Melanocyte of skin (primary cell): Measurements from ENCODE around the gene HYAL1. TPM values are rescaled to one million over a fixed set of nuclear protein-coding genes. Genes with fewer than 3 reads are reported as not detected.

Experiments used
- total RNA-seq, 2 donors: library from RNA; depleted of rRNA; stranded (reverse); fragments of >200 nt; gene quantifications; 2 replicates each; pipeline ENCODE4 v1.2.3, GENCODE V29; 2012

Gene HYAL1, protein sequence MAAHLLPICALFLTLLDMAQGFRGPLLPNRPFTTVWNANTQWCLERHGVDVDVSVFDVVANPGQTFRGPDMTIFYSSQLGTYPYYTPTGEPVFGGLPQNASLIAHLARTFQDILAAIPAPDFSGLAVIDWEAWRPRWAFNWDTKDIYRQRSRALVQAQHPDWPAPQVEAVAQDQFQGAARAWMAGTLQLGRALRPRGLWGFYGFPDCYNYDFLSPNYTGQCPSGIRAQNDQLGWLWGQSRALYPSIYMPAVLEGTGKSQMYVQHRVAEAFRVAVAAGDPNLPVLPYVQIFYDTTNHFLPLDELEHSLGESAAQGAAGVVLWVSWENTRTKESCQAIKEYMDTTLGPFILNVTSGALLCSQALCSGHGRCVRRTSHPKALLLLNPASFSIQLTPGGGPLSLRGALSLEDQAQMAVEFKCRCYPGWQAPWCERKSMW
- total RNA-seq = 1 to 10 TPM in 1 of 2 donors, under 1 TPM in 1; 0.67 to 1.4 TPM

DNA sequence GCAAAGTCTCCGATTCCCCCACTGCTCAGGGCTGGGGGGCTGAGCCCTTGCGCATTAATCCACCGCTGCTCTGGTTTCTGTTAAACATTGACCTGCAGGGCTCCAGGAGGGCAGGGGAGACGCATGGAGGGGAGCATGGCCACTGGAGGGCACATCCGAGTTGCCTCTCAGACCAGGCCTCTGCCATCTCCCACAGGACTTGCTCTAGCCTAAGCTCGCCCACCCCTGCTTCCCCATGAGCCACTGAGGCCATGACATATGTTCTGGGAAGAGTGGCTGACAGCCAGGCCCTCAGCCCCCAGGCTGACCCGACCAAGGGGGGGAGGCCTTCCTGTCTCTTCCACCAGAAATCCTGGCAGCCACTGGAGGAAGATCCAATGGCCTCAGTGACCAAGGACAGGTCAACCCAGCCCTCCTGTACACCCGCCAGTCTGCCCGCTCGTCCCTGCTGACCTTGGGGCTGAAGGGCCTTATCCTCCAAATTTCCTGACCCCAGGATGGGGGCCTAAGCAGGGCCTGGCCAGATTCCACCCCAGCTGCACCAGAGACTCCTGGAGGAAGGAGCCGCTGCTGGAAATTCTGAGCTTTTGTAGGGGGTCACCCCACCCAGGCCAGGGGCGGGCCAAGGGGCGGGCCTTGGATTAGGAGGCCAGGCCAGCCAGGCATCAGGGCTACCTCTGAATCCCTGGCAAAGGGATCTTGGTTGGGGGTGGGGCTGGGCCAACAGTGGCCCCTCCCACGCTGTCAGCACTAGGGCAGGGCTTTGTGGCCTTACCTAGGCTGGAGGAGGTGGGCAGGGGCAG lies at the start of gene HYAL1:
TSS of gene HYAL1 (minus strand) at position 562 of the 803 bp plus-strand sequence. CDS start 618 bp downstream, outside the sequence.

GRCh38 chr3:50350527-50351322 lies 47.4 kb upstream of the HYAL1 start, which contains the start of the genes CYB561D2 and NPRL2:
Gene CYB561D2 (plus strand): TSS chr3:50350862. CDS start chr3:50351434, 572 bp downstream.
Gene NPRL2 (minus strand): TSS chr3:50350775. CDS start chr3:50350652, 123 bp downstream.

DNA sequence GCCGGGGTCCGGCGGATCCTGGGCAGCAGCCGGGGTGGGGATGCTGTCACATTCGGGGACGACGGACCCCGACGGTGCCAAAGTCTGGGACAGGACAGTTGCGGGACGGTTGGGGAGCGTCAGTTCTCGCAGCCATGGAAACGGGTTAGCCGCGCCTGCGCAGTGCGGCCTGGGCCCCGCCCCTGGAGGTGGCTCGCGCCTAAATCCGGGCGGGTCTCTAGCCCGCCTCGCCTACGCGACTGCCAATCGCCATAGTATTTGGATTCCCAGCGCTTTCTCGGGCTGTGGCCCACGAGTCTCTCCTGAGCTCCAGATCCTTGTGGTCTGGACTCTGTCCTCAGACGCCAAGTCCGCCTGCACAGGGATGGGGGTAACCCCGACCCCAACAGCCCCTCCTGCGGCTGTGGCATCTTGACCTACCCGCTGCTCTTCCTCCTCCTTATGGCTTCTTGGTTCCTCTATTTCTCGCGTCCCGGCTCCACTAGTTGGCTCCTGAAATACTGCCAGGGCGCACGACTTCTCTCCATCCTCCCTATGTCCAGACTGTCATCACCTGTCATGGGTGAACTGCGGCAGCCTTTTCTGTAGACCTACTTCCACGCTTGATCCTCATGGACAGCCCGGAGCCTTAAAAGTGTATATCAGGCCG lies 42.3 kb upstream of the HYAL1 start, which contains the start of gene ZMYND10:
TSS of gene ZMYND10 (minus strand) at position 147 of the 649 bp plus-strand sequence. CDS start 153 bp downstream, outside the sequence.

GRCh38 chr3:50340448-50341329 lies 37.3 kb upstream of the HYAL1 start, which contains the start of gene RASSF1:
Gene RASSF1 (minus strand): TSS chr3:50340836. CDS start chr3:50340805, 31 bp downstream.

GRCh38 chr3:50327943-50328691 lies 24.7 kb upstream of the HYAL1 start, which contains the start of gene TUSC2:
Gene TUSC2 (minus strand): TSS chr3:50328223. CDS start chr3:50328099, 124 bp downstream.

DNA sequence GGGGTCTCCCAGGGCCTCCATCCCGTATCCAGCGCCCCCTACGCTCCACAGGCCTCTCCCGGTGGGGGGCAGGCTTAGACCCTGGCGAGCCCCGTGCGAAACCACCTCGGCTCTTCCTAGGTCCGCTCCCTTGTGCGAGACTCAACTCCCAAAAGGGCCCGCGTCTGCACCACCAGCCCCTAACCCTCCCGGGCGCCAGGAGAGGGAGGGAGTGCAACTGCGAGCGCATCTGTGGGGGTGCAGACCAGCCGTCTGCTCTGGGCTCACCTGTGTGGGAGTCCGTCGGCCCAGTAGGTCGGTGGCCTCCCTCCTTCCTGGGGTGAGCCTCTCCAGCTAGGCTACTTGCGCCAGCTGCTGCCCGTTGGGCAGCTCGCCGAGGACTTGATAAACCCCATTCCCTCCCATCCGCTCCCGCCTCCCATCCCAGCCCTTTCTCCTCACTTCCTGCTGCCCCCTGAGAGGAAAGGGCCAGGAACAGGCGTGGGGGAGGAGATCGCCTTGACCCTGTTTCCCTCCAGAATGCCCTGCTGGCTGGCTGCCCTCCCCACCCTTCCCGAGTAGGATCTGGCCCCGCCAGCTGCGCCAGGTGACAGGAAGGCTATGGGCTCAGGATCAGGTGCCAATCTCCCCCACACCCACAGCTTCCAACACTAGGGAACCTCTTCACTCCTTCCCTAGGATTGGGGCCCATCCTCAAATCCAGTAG lies 19.2 kb upstream of the HYAL1 start, which contains the start of gene HYAL2:
TSS of gene HYAL2 (minus strand) at position 360 of the 706 bp plus-strand sequence. CDS start 2,256 bp downstream, outside the sequence.

GRCh38 chr3:50298836-50299637 lies 4.3 kb downstream of the HYAL1 start, which contains the start of the genes HYAL3 and NAA80:
Gene HYAL3 (minus strand): TSS chr3:50299405. CDS start chr3:50295602, 3,803 bp downstream.
Gene NAA80 (minus strand): TSS chr3:50299405. CDS start chr3:50297463, 1,942 bp downstream.

DNA sequence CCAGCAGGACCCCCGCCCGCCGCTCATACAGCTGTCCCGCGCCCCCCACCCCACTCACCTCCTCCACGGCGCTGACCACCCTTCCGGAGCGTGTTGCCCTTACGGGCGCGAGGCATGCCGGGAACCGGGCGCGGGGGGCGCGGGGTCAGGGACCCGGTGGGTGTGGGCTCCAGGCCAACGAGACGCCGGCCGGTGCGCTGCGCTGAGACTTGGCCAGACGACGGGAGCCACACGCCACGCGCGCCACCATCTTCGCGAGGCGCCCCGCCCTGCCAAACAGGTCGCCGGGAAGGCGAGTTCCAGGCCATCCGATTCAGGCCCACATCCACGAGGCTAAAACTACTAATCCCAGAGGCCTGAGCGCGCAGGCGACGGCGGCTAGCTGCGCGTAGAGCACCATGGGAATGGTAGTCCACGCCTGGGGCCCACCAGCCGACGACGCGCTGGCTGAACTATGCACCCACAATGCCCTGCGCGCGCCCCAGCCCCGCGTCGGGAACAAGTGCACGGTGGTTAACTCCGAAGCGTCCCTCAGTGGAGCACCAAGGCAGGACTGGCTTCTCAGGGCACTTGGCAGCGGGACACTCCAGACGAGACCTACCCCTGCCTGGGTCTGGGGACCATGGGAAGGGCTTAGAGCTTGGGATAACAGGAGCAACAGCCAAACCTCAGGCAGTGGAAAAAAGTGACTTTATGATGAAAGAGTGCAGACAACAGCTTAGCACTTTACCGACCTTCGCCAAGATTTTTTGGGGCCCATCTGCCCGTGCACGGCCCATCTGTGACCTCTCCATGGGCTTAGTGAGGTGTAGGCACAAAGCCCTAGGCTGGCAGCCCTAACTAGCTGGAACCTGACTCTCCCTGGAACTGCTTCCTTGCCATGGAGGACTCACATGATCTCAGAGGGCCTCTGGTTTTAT lies 11.0 kb downstream of the HYAL1 start, which contains the start of gene IFRD2:
TSS of gene IFRD2 (minus strand) at position 271 of the 920 bp plus-strand sequence. CDS start at position 116, 155 bp downstream.

DNA sequence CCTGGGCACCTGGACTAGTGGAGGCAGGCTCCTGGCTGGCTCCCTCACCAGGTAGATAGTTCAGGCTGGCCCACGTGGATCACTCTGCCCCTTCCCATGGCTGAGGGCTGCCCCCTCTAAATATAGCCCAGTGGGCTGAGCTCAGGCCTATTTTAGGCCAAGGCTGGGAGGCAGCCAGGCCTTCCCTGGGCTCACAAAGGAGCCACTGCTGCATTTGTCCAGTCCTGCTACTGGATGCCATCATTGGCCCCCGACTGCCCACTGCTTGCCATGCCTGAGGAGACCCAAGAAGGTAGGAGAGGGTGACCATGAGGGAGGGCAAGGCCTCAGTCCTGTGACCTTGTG lies 24.5 kb downstream of the HYAL1 start, which contains the start of gene LSMEM2:
TSS of gene LSMEM2 (plus strand) at position 208 of the 345 bp plus-strand sequence. CDS start at position 235, 27 bp downstream.

DNA sequence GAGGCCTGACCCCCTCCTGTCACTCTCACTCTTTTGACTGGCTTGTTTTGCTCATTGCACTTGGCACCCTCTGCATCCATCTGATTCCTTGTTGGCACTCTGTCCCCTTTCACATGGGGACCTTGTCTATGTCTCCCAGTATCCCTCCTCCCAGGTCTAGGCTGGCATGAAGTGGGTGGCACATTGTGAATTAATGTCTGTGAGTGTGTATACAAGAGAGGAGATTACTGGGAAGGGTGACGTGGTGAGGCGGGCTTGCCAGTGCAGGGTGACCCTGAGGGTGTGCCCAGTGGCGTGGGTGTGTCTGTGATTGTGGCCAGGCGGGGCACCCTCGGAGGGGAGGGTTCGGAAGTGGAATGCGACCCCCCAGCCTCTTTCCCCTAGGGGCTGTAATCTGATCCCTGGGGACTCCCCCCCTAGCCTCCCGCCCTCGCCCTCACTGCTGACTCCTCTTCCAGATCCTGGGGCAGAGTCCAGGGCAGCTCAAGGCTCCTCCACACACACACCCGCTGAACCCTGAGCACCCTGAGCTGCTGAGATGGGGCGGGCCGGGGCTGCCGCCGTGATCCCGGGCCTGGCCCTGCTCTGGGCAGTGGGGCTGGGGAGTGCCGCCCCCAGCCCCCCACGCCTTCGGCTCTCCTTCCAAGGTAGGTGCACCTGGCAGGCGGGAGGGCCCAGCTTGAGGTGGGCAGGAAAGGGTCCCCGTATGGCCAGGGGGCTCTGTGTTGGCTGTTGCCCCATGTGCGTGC lies 34.5 kb downstream of the HYAL1 start, which contains the start of gene SEMA3B:
TSS of gene SEMA3B (plus strand) at position 445 of the 749 bp plus-strand sequence. CDS start at position 539, 94 bp downstream.

Other genes with a start within 250 kb of the HYAL1 start
- gene RBM5, start 214.7 kb downstream of the HYAL1 start, total RNA-seq = 100 to 1,000 TPM; 125 to 126 TPM
- under 1 TPM in 1 of 2 donors, not detected in 1; under 0.01 TPM for gene SEMA3F, start 148.2 kb downstream of the HYAL1 start, total RNA-seq
- not detected for gene GNAT1, start 112.0 kb downstream of the HYAL1 start, total RNA-seq
- gene SLC38A3, start 98.3 kb downstream of the HYAL1 start, total RNA-seq = not detected
- 100 to 1,000 TPM; 195 to 230 TPM for gene GNAI2, start 67.4 kb downstream of the HYAL1 start, total RNA-seq
- gene SEMA3B, start 34.4 kb downstream of the HYAL1 start, total RNA-seq = 1 to 10 TPM; 3.8 to 5.3 TPM
- gene LSMEM2, start 24.5 kb downstream of the HYAL1 start, total RNA-seq = not detected
- gene IFRD2, start 11.1 kb downstream of the HYAL1 start, total RNA-seq = 100 to 1,000 TPM in 1 of 2 donors, 10 to 100 TPM in 1; 63.7 to 120 TPM
- 1 to 10 TPM; 5.2 to 6.0 TPM for gene HYAL3, start 4.2 kb downstream of the HYAL1 start, total RNA-seq
- 1 to 10 TPM; 4.7 to 5.9 TPM for gene NAA80, start 4.2 kb downstream of the HYAL1 start, total RNA-seq
- gene HYAL2, start 19.2 kb upstream of the HYAL1 start, total RNA-seq = 10 to 100 TPM; 47.1 to 53.6 TPM
- gene TUSC2, start 24.6 kb upstream of the HYAL1 start, total RNA-seq = 10 to 100 TPM; 19.3 to 24.1 TPM
- 10 to 100 TPM; 21.3 to 31.0 TPM for gene RASSF1, start 37.3 kb upstream of the HYAL1 start, total RNA-seq
- under 1 TPM; 0.67 to 0.69 TPM for gene ZMYND10, start 42.2 kb upstream of the HYAL1 start, total RNA-seq
- 10 to 100 TPM; 24.0 to 24.1 TPM for gene NPRL2, start 47.2 kb upstream of the HYAL1 start, total RNA-seq
- gene CYB561D2, start 47.3 kb upstream of the HYAL1 start, total RNA-seq = 10 to 100 TPM; 16.5 to 31.6 TPM
- 10 to 100 TPM; 54.0 to 72.9 TPM for gene TMEM115, start 55.9 kb upstream of the HYAL1 start, total RNA-seq
- gene CACNA2D2, start 200.1 kb upstream of the HYAL1 start, total RNA-seq = not detected